GM12878 (cell line): ENCODE data around the gene RAB13.

Source experiments
- CREM ChIP-seq: IDR thresholded peaks from 2 replicates; pipeline ENCODE4 v1.6.1; 2014; ENCODE audit warnings: antibody characterized with exemption, low read depth
- HDGF ChIP-seq: fragments of 450-650 bp; IDR thresholded peaks from 2 replicates; pipeline ENCODE4 v1.6.1; 2016; ENCODE audit warnings: antibody characterized with exemption
- MEF2B ChIP-seq: fragments of 450-650 bp; IDR thresholded peaks from 2 replicates; pipeline ENCODE4 v1.6.1; 2018; ENCODE audit warnings: mild to moderate bottlenecking, moderate library complexity; ENCODE audit not compliant: partially characterized antibody, poor library complexity, severe bottlenecking
- POLR2A ChIP-seq: IDR thresholded peaks from 2 replicates; pipeline ENCODE4 v1.6.1; 2011; ENCODE audit warnings: low read depth, mild to moderate bottlenecking, low read length
- RFX5 ChIP-seq: IDR thresholded peaks from 2 replicates; pipeline ENCODE4 v1.6.1; 2011; ENCODE audit warnings: low read depth, low read length, improper control_type of control experiment
- SRF ChIP-seq, 2 experiments: IDR thresholded peaks; 2 replicates each; pipeline ENCODE4 v1.6.1; 2011; ENCODE audit warnings: low read depth in 2 of 2, low read length in 2 of 2, mild to moderate bottlenecking in 1 of 2, moderate library complexity in 1 of 2
- ZNF274 ChIP-seq: IDR thresholded peaks from one replicate; pipeline ENCODE4 v1.8.0; 2011; ENCODE audit not compliant: insufficient read length, insufficient read depth
- TF ChIP-seq, protein P1 (sequence below), 3 experiments: IDR thresholded peaks in 2 of 3; conservative IDR thresholded peaks in 1 of 3; 2 replicates each; pipeline ENCODE4 v1.5.1; 2011; ENCODE audit warnings: low read depth in 3 of 3, low read length in 3 of 3, mild to moderate bottlenecking in 3 of 3, control low read depth in 2 of 3, moderate library complexity in 2 of 3, inconsistent platforms in 1 of 3, mixed read lengths in 1 of 3; ENCODE audit not compliant: control insufficient read depth in 2 of 3, insufficient read depth in 1 of 3; ENCODE audit errors: extremely low read depth in 1 of 3
- TF ChIP-seq, protein P2 (sequence below): fragments of 450-650 bp; IDR thresholded peaks from 2 replicates; pipeline ENCODE4 v1.6.1; 2016; ENCODE audit warnings: mild to moderate bottlenecking

DNA sequence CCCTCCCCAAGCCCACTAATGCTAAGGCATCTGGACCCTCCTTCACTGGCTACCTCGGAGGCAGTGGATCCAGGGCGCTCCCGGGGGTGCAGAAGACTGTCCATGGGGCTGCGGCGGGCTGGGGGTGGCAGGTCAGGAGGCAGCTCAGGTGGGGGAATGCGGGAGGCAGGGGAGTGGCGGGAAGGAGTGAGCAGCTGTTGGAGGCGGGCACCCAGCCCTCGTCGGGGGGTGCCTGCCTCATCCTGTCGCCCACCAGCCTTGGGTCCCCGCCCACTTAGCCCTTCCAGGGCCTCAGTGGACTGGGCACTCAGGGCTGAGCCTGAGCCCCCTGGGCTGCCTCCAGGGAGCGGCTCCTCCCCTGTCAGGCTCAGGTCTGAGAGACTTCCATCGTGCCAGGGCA lies 52.7 kb downstream of the RAB13 start:
- TF ChIP-seq, protein P1, sequence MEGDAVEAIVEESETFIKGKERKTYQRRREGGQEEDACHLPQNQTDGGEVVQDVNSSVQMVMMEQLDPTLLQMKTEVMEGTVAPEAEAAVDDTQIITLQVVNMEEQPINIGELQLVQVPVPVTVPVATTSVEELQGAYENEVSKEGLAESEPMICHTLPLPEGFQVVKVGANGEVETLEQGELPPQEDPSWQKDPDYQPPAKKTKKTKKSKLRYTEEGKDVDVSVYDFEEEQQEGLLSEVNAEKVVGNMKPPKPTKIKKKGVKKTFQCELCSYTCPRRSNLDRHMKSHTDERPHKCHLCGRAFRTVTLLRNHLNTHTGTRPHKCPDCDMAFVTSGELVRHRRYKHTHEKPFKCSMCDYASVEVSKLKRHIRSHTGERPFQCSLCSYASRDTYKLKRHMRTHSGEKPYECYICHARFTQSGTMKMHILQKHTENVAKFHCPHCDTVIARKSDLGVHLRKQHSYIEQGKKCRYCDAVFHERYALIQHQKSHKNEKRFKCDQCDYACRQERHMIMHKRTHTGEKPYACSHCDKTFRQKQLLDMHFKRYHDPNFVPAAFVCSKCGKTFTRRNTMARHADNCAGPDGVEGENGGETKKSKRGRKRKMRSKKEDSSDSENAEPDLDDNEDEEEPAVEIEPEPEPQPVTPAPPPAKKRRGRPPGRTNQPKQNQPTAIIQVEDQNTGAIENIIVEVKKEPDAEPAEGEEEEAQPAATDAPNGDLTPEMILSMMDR (IDR thresholded peaks at IDR 0.05 in 2 of 3, conservative IDR thresholded peaks at IDR 0.05 in 1 of 3; ENCODE audit: control insufficient read depth in 2 of 3, extremely low read depth in 1 of 3, insufficient read depth in 1 of 3, low read depth in 3 of 3, low read length in 3 of 3), result no peak
- TF ChIP-seq ZNF274, result no peak
- no peak for TF ChIP-seq HDGF
- no peak for TF ChIP-seq SRF (IDR thresholded peaks at IDR 0.05; ENCODE audit: low read depth in 2 of 2, low read length in 2 of 2)
- no peak for TF ChIP-seq POLR2A
- TF ChIP-seq RFX5, result no peak
- no peak for TF ChIP-seq MEF2B
- no peak for TF ChIP-seq CREM
- TF ChIP-seq, protein P2, sequence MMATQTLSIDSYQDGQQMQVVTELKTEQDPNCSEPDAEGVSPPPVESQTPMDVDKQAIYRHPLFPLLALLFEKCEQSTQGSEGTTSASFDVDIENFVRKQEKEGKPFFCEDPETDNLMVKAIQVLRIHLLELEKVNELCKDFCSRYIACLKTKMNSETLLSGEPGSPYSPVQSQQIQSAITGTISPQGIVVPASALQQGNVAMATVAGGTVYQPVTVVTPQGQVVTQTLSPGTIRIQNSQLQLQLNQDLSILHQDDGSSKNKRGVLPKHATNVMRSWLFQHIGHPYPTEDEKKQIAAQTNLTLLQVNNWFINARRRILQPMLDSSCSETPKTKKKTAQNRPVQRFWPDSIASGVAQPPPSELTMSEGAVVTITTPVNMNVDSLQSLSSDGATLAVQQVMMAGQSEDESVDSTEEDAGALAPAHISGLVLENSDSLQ, result no peak
